ENCODE results near the gene EEA1. TPM values are rescaled to one million over a fixed set of nuclear protein-coding genes. Genes with fewer than 3 reads are reported as not detected.
A peak's percentile ranks its signal among the peaks of the same experiment; 100 is the strongest.

The EEA1 gene
- total and polyA plus RNA-seq, 7 donors, result 4.1 to 51.8 (median 27.7) TPM

GRCh38 chr12:92762773-92763172 lies 166.3 kb downstream of the EEA1 start:
- ATAC-seq, result no peak
- Histone ChIP-seq H3K27ac (no peak overlapping the region), H3K9me3 (no peaks in the 10 kb centered on the region), H3K4me3 (no peak overlapping the region), H3K36me3 (ENCODE audit: insufficient read depth in 1 of 2, low read depth in 1 of 2) (no peaks in the 10 kb centered on the region), H3K4me1 (no peaks in the 10 kb centered on the region), H3K27me3 (ENCODE audit: insufficient read depth in 3 of 3, low read length in 2 of 3) (no peaks in the 10 kb centered on the region)
- TF ChIP-seq CTCF (IDR thresholded peaks at IDR 0.05), result no peak
- intact Hi-C loops (cut with DNase I), result no loop called here
- DNase-seq, result no peak
- WGBS, 3 donors, result 93 to 97% (median 94%) methylated on average over 5 of the region's 5 CpGs

- intact Hi-C loops (cut with DNase I), result no loop called here
- ATAC-seq (peak; percentile 46 to 76 (median 54)), DNase-seq (no peak)
- Histone ChIP-seq H3K9me3 (no peaks in the 10 kb centered on the region), H3K4me1 (no peaks in the 10 kb centered on the region), H3K27ac (no peak overlapping the region), H3K27me3 (ENCODE audit: insufficient read depth in 3 of 3, low read length in 2 of 3) (no peaks in the 10 kb centered on the region), H3K36me3 (ENCODE audit: insufficient read depth in 1 of 2, low read depth in 1 of 2) (no peaks in the 10 kb centered on the region), H3K4me3 (no peak overlapping the region)
- 83 to 86% (median 85%) methylated on average over 3 of the region's 3 CpGs for WGBS, 3 donors
- no peak for TF ChIP-seq CTCF (IDR thresholded peaks at IDR 0.05)
Observed at GRCh38 chr12:92759634-92760268, 169.3 kb downstream of the EEA1 start.

GRCh38 chr12:92757597-92758121 lies 171.4 kb downstream of the EEA1 start:
- no peaks in the 10 kb centered on the region for H3K4me1 ChIP-seq
- intact Hi-C loops (cut with DNase I), result no loop called here
- ATAC-seq, result peak in 2 of 4 donors; percentile 29 to 51
- no peak overlapping the region for H3K4me3 ChIP-seq
- no peak for TF ChIP-seq CTCF (IDR thresholded peaks at IDR 0.05)
- no peak overlapping the region for H3K27ac ChIP-seq
- H3K36me3 ChIP-seq (ENCODE audit: insufficient read depth in 1 of 2, low read depth in 1 of 2), result no peaks in the 10 kb centered on the region
- DNase-seq, result no peak
- H3K9me3 ChIP-seq, result no peaks in the 10 kb centered on the region
- H3K27me3 ChIP-seq (ENCODE audit: insufficient read depth in 3 of 3, low read length in 2 of 3), result no peaks in the 10 kb centered on the region
- 29 to 46% (median 42%) methylated on average over 5 of the region's 5 CpGs for WGBS, 3 donors

GRCh38 chr12:92756898-92757596 lies 172.0 kb downstream of the EEA1 start:
- Histone ChIP-seq H3K36me3 (ENCODE audit: insufficient read depth in 1 of 2, low read depth in 1 of 2) (no peaks in the 10 kb centered on the region), H3K9me3 (no peaks in the 10 kb centered on the region), H3K27me3 (ENCODE audit: insufficient read depth in 3 of 3, low read length in 2 of 3) (no peaks in the 10 kb centered on the region), H3K27ac (no peak overlapping the region), H3K4me3 (no peak overlapping the region), H3K4me1 (no peaks in the 10 kb centered on the region)
- WGBS, 3 donors, result 42 to 49% (median 44%) methylated on average over 3 of the region's 3 CpGs
- DNase-seq (no peak), ATAC-seq (peak in 2 of 4 donors; percentile 22 to 31)
- TF ChIP-seq CTCF (IDR thresholded peaks at IDR 0.05), result no peak
- intact Hi-C loops (cut with DNase I), result no loop called here

All from psoas muscle (tissue), 8 donors.